H9 (cell line): ENCODE data around the gene EXOSC1. TPM values are rescaled to one million over a fixed set of nuclear protein-coding genes. Genes with fewer than 3 reads are reported as not detected.
A peak's percentile ranks its signal among the peaks of the same experiment; 100 is the strongest.

ENCODE experiments used
- DNase-seq: peaks from one replicate; pipeline ENCODE4 v3.0.0-alpha.2; 2017
- H2AFZ ChIP-seq: one replicate; pipeline ENCODE4 v1.6.1; 2013; ENCODE audit warnings: mild to moderate bottlenecking, low read length, control low read depth, moderate library complexity
- H2AK5ac ChIP-seq: 2 replicates; pipeline ENCODE4 v1.6.1; 2013; ENCODE audit warnings: low read length, control low read depth, mixed read lengths; ENCODE audit not compliant: insufficient read length
- H2BK120ac ChIP-seq: one replicate; pipeline ENCODE4 v1.6.1; 2013; ENCODE audit warnings: low read depth, mild to moderate bottlenecking, low read length, control low read depth, inconsistent platforms; ENCODE audit not compliant: poor library complexity, severe bottlenecking
- H2BK12ac ChIP-seq: 2 replicates; pipeline ENCODE4 v1.6.1; 2013; ENCODE audit warnings: low read length, control low read depth, mixed read lengths, low read depth; ENCODE audit not compliant: insufficient read length
- H2BK15ac ChIP-seq: 2 replicates; pipeline ENCODE4 v1.6.1; 2013; ENCODE audit warnings: low read depth, low read length, control low read depth
- H2BK20ac ChIP-seq: one replicate; pipeline ENCODE4 v1.6.1; 2013; ENCODE audit warnings: low read depth, mild to moderate bottlenecking, low read length, control low read depth, inconsistent platforms; ENCODE audit not compliant: poor library complexity, severe bottlenecking
- H2BK5ac ChIP-seq: 2 replicates; pipeline ENCODE4 v1.6.1; 2013; ENCODE audit warnings: low read length, control low read depth, mixed read lengths; ENCODE audit not compliant: insufficient read length
- H3K14ac ChIP-seq: 2 replicates; pipeline ENCODE4 v1.6.1; 2013; ENCODE audit warnings: low read length, control low read depth; ENCODE audit not compliant: insufficient read depth
- H3K18ac ChIP-seq: 2 replicates; pipeline ENCODE4 v1.6.1; 2013; ENCODE audit warnings: low read depth, mild to moderate bottlenecking, mixed read lengths, low read length, control low read depth; ENCODE audit not compliant: insufficient read length
- H3K23ac ChIP-seq: 2 replicates; pipeline ENCODE4 v1.6.1; 2013; ENCODE audit warnings: low read length, control low read depth, mixed read lengths, low read depth; ENCODE audit not compliant: insufficient read length
- H3K23me2 ChIP-seq: 2 replicates; pipeline ENCODE4 v1.6.1; 2013; ENCODE audit warnings: low read depth, mild to moderate bottlenecking, mixed read lengths, low read length, control low read depth; ENCODE audit not compliant: insufficient read length, poor library complexity, severe bottlenecking
- H3K27ac ChIP-seq: 2 replicates; pipeline ENCODE4 v1.5.1; 2013; ENCODE audit warnings: low read length, control low read depth, mixed read lengths, low read depth; ENCODE audit not compliant: insufficient read length
- H3K27me3 ChIP-seq: 2 replicates; pipeline ENCODE4 v1.6.1; 2013; ENCODE audit warnings: low read length, control low read depth, inconsistent platforms; ENCODE audit not compliant: insufficient read depth
- H3K4ac ChIP-seq: 2 replicates; pipeline ENCODE4 v1.6.1; 2013; ENCODE audit warnings: low read depth, mild to moderate bottlenecking, control low read depth, inconsistent platforms, low read length, moderate library complexity
- H3K4me1 ChIP-seq: 2 replicates; pipeline ENCODE4 v1.6.1; 2013; ENCODE audit warnings: low read length, control low read depth, inconsistent platforms; ENCODE audit not compliant: insufficient read depth
- H3K4me2 ChIP-seq: 2 replicates; pipeline ENCODE4 v1.6.1; 2013; ENCODE audit warnings: low read length, control low read depth, mixed read lengths; ENCODE audit not compliant: insufficient read length, insufficient read depth
- H3K56ac ChIP-seq: 2 replicates; pipeline ENCODE4 v1.6.1; 2013; ENCODE audit warnings: low read depth, mild to moderate bottlenecking, mixed read lengths, low read length, control low read depth; ENCODE audit not compliant: insufficient read length
- H3K79me1 ChIP-seq: 2 replicates; pipeline ENCODE4 v1.6.1; 2013; ENCODE audit warnings: low read depth, mild to moderate bottlenecking, moderate library complexity, low read length, control low read depth, inconsistent platforms; ENCODE audit not compliant: insufficient read depth, poor library complexity, severe bottlenecking
- H3K79me2 ChIP-seq: 2 replicates; pipeline ENCODE4 v1.6.1; 2013; ENCODE audit warnings: low read length, control low read depth, inconsistent platforms; ENCODE audit not compliant: insufficient read depth
- H3K9ac ChIP-seq: 2 replicates; pipeline ENCODE4 v1.6.1; 2013; ENCODE audit warnings: low read length, control low read depth, mixed read lengths; ENCODE audit not compliant: insufficient read length; ENCODE audit errors: extremely low read depth
- H3K9me3 ChIP-seq: one replicate; pipeline ENCODE4 v1.6.1; 2013; ENCODE audit warnings: low read depth, low read length, inconsistent platforms; ENCODE audit not compliant: control insufficient read depth
- H3T11ph ChIP-seq: one replicate; pipeline ENCODE4 v1.6.1; 2013; ENCODE audit warnings: mild to moderate bottlenecking, low read length, control low read depth, inconsistent platforms
- H4K20me1 ChIP-seq: one replicate; pipeline ENCODE4 v1.6.1; 2013; ENCODE audit not compliant: control insufficient read depth, insufficient read length, insufficient read depth
- H4K5ac ChIP-seq: 2 replicates; pipeline ENCODE4 v1.6.1; 2013; ENCODE audit warnings: low read depth, mild to moderate bottlenecking, mixed read lengths, low read length, control low read depth; ENCODE audit not compliant: insufficient read length
- H4K8ac ChIP-seq: replicated peaks from 2 replicates; pipeline ENCODE4 v1.6.1; 2013; ENCODE audit warnings: low read length, control low read depth, mixed read lengths, low read depth; ENCODE audit not compliant: insufficient read length
- H4K91ac ChIP-seq: 2 replicates; pipeline ENCODE4 v1.6.1; 2013; ENCODE audit warnings: low read depth, mild to moderate bottlenecking, moderate library complexity, mixed read lengths, low read length, control low read depth; ENCODE audit not compliant: insufficient read length
- H3K27ac Mint-ChIP-seq, 3 experiments: 2 replicates in 2 of 3; 3 replicates in 1 of 3; pipeline ENCODE4 v1.8.0; 2020 to 2021; ENCODE audit warnings: mixed read lengths in 3 of 3, mild to moderate bottlenecking in 1 of 3, moderate library complexity in 1 of 3
- H3K27me3 Mint-ChIP-seq: 2 replicates; pipeline ENCODE4 v1.8.0; 2021; ENCODE audit warnings: low read depth, mild to moderate bottlenecking, moderate library complexity, mixed read lengths
- H3K36me3 Mint-ChIP-seq, 3 experiments: 2 replicates in 2 of 3; 3 replicates in 1 of 3; pipeline ENCODE4 v1.8.0; 2020 to 2021; ENCODE audit warnings: low read depth in 3 of 3, mixed read lengths in 3 of 3; ENCODE audit not compliant: insufficient read depth in 1 of 3
- H3K4me1 Mint-ChIP-seq, 2 experiments: 2 replicates each; pipeline ENCODE4 v1.8.0; 2020; ENCODE audit warnings: mixed read lengths in 2 of 2
- H3K4me3 Mint-ChIP-seq, 2 experiments: 2 replicates in 1 of 2; 3 replicates in 1 of 2; pipeline ENCODE4 v1.8.0; 2020 to 2021; ENCODE audit warnings: mild to moderate bottlenecking in 2 of 2, mixed read lengths in 2 of 2, moderate library complexity in 1 of 2
- H3K9me3 Mint-ChIP-seq, 2 experiments: 2 replicates in 1 of 2; 3 replicates in 1 of 2; pipeline ENCODE4 v1.8.0; 2020; ENCODE audit warnings: mild to moderate bottlenecking in 2 of 2, mixed read lengths in 2 of 2, moderate library complexity in 1 of 2
- WGBS: extraction: QIAGEN DNeasy Blood & Tissue Kit; methylation state at CpG from one replicate; pipeline ENCODE4 v1.1.7; 2013; ENCODE audit warnings: missing lambda C conversion rate, low lambda C conversion rate, mixed read lengths; ENCODE audit not compliant: insufficient read length; ENCODE audit errors: extremely low coverage; 5-methylcytosine and 5-hydroxymethylcytosine counted together
- total RNA-seq: library from RNA; stranded (reverse); gene quantifications from 2 replicates; pipeline ENCODE4 v1.2.1, GENCODE V29; 2021
- TF ChIP-seq, protein P1 (sequence below): fragments of 200-600 bp; sonication (generic); conservative IDR thresholded peaks from 3 replicates; pipeline ENCODE4 v1.8.0; 2021; ENCODE audit warnings: antibody characterized with exemption, mild to moderate bottlenecking

Gene EXOSC1
- total RNA-seq, 1 experiment from 2014 or later, result 66.4 TPM

DNA sequence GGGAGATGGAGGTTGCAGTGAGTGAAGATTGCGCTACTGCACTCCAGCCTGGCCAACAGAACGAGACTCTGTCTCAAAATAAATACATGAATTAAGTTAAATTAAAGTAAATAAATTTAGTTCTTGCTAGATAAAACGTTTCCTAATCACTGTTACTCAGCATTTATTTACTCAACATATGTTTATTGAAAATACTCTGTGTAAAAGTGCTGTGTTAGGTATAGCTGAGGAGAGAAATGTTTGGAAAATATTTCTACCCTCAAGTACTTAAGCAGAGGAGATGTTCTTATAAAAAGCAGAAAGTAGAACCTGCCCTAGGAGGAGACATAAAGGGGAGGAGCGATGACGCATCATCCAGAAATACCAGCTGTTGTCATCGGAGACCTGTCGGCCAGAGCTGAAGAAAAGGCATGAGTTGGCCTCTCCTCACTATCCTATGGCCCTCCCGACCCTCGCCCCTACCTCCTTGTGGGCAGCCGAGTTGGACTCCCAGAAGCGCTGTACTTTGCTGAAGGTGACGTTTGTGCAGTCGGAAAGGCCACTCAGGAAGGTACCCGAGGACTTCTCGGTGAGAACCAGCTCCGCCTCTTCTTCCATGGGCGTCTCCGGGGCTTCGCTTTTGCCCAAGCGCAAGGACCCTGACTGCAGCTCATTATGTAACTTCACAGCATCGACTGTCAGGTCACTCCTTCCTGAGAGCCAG is 45.8 kb downstream of the EXOSC1 start:
- Histone ChIP-seq H3K18ac (no peak overlapping the region), H3K9me3 (no peaks in the 10 kb centered on the region), H3K23me2 (peaks cover 7% of the 10 kb centered on the region), H2BK20ac (no peak overlapping the region), H2BK5ac (no peak overlapping the region), H2BK120ac (no peak overlapping the region), H3T11ph (no peak overlapping the region), H3K79me2 (0 out of 2 replicates have a peak, but pooled peaks cover 2% of the 10 kb centered on the region), H2BK15ac (no peak overlapping the region), H3K56ac (no peak overlapping the region), H4K8ac (no peak overlapping the region), H3K4ac (no peak overlapping the region), H3K79me1 (no peaks in the 10 kb centered on the region), H3K27ac (no peak overlapping the region), H3K4me1 (no peaks in the 10 kb centered on the region), H3K9ac (peak overlapping the region; percentile 31), H3K14ac (no peak overlapping the region), H4K5ac (no peak overlapping the region), H3K4me2 (peak overlapping the region; percentile 80), H4K91ac (no peak overlapping the region), H4K20me1 (no peaks in the 10 kb centered on the region), H2BK12ac (no peak overlapping the region), H3K23ac (no peak overlapping the region), H3K27me3 (no peaks in the 10 kb centered on the region), H2AK5ac (no peak overlapping the region), H2AFZ (no peak overlapping the region)
- peak overlapping the region in 1 of 3 experiments; percentile 98; a peak in 2 of 7 replicates for H3K27ac Mint-ChIP-seq
- TF ChIP-seq, protein P1, sequence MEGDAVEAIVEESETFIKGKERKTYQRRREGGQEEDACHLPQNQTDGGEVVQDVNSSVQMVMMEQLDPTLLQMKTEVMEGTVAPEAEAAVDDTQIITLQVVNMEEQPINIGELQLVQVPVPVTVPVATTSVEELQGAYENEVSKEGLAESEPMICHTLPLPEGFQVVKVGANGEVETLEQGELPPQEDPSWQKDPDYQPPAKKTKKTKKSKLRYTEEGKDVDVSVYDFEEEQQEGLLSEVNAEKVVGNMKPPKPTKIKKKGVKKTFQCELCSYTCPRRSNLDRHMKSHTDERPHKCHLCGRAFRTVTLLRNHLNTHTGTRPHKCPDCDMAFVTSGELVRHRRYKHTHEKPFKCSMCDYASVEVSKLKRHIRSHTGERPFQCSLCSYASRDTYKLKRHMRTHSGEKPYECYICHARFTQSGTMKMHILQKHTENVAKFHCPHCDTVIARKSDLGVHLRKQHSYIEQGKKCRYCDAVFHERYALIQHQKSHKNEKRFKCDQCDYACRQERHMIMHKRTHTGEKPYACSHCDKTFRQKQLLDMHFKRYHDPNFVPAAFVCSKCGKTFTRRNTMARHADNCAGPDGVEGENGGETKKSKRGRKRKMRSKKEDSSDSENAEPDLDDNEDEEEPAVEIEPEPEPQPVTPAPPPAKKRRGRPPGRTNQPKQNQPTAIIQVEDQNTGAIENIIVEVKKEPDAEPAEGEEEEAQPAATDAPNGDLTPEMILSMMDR, result no peak
- H3K9me3 Mint-ChIP-seq, result no peaks in the 10 kb centered on the region
- no peaks in the 10 kb centered on the region for H3K27me3 Mint-ChIP-seq
- DNase-seq, result no peak
- no CpG with 5 or more reads among the region's 21 CpGs for WGBS
- peaks cover 8 to 12% of the 10 kb centered on the region in 2 experiments for H3K4me1 Mint-ChIP-seq
- H3K4me3 Mint-ChIP-seq, result peak overlapping the region; percentile 96 to 97
- peaks cover 8 to 32% (median 18%) of the 10 kb centered on the region in 3 experiments; a peak in 6 of 7 replicates for H3K36me3 Mint-ChIP-seq
